T1000 (cell line): ENCODE data around the gene SPRY4.
"Not testable (repeated sequence)": the region's sequence is repeated elsewhere in the genome, so short reads cannot be mapped to it uniquely, and the experiment has no call there.

ENCODE experiments used
- DNase-seq: peaks from one replicate; lab custom pipeline; 2025; ENCODE audit warnings: mixed read lengths; lab: John Stamatoyannopoulos, UW

The SPRY4 gene

GRCh38 chr5:142334538-142334937 lies 9.7 kb upstream of the SPRY4 start:
- DNase-seq, result no peak

GRCh38 chr5:142333749-142334148 lies 8.9 kb upstream of the SPRY4 start:
- DNase-seq, result not testable (repeated sequence)

GRCh38 chr5:142330444-142330843 lies 5.6 kb upstream of the SPRY4 start:
- no peak for DNase-seq

- DNase-seq, result no peak
These were observed 5.2 kb upstream of the SPRY4 start for GRCh38 chr5:142330026-142330425.

GRCh38 chr5:142327111-142327842 lies 2.5 kb upstream of the SPRY4 start:
- DNase-seq, result peak; percentile 46

- DNase-seq, result no peak
These were observed 1.7 kb upstream of the SPRY4 start for GRCh38 chr5:142326480-142326938.

GRCh38 chr5:142325725-142326479 lies 1.1 kb upstream of the SPRY4 start:
- peak; percentile 76 for DNase-seq

- no peak for DNase-seq
These were observed 518 bp downstream of the SPRY4 start for GRCh38 chr5:142324136-142324870.

GRCh38 chr5:142323480-142324135 lies 1.2 kb downstream of the SPRY4 start:
- DNase-seq, result no peak

GRCh38 chr5:142322747-142323479 lies 1.9 kb downstream of the SPRY4 start:
- DNase-seq, result no peak

- no peak for DNase-seq
These were observed 2.4 kb downstream of the SPRY4 start for GRCh38 chr5:142322403-142322746.

- DNase-seq, result no peak
These were observed 3.8 kb downstream of the SPRY4 start for GRCh38 chr5:142320851-142321560.

- DNase-seq, result no peak
These were observed 4.4 kb downstream of the SPRY4 start for GRCh38 chr5:142320430-142320738.

- DNase-seq, result no peak
These were observed 5.0 kb downstream of the SPRY4 start for GRCh38 chr5:142319560-142320429.

GRCh38 chr5:142319105-142319504 lies 5.7 kb downstream of the SPRY4 start:
- DNase-seq, result no peak

GRCh38 chr5:142317753-142318152 lies 7.1 kb downstream of the SPRY4 start:
- DNase-seq, result no peak

GRCh38 chr5:142317173-142317572 lies 7.6 kb downstream of the SPRY4 start:
- no peak for DNase-seq

GRCh38 chr5:142316681-142317080 lies 8.1 kb downstream of the SPRY4 start:
- no peak for DNase-seq

- DNase-seq, result no peak
These were observed 8.8 kb downstream of the SPRY4 start for GRCh38 chr5:142316051-142316450.
